Hematopoietic multipotent progenitor cell treated with erythropoietin and hydrocortisone succinate and interleukin-3 and kit ligand, for 6 days (in vitro differentiated cells): ENCODE measurements around the gene RYR2.
A peak's percentile ranks its signal among the peaks of the same experiment; 100 is the strongest.

ENCODE experiments used
- DNase-seq: peaks from one replicate; pipeline ENCODE4 v3.0.0-alpha.2; 2015

Gene RYR2

GRCh38 chr1:237478082-237478481 lies 436.1 kb downstream of the RYR2 start:
- DNase-seq: no peak

GRCh38 chr1:237478842-237479241 lies 436.9 kb downstream of the RYR2 start:
- DNase-seq: no peak

- no peak for DNase-seq
Measured at GRCh38 chr1:237482777-237483176, 440.8 kb downstream of the RYR2 start.

- peak; percentile 7 for DNase-seq
Measured at GRCh38 chr1:237492359-237492758, 450.4 kb downstream of the RYR2 start.

DNA sequence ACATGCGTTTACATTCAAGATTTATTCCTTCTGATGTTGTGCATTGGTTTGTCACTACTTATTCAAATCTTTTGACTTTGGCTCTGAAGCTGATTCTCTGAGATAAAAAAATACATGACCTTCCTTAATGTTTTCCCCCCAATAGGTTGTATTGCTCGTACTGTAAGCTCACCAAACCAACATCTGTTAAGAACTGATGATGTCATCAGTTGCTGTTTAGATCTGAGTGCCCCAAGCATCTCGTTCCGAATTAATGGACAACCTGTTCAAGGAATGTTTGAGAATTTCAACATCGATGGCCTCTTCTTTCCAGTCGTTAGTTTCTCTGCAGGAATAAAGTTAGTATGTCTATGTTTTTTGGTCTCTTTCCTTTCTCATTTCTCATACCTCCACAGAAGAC lies 458.6 kb downstream of the RYR2 start:
- no peak for DNase-seq

GRCh38 chr1:237503292-237503691 lies 461.3 kb downstream of the RYR2 start:
- DNase-seq: no peak

DNA sequence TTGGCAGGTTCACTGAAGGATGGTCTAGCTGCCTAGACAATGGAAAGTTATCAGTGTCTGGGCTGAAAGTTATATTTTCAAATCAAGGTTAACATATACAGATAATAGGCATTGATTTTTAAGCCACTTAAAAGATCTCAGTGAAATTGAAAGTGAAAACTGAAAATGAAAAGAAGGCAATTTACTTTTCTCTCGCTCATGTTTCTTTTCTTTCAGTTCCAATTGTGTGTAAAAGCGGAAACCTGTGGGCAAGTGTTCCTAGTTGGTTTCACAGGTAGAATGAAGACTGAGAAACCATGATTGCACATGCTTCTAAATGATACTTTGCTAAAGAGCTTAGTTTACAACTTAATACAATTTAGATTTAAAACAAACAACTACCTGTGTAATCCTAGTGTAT lies 465.0 kb downstream of the RYR2 start:
- DNase-seq: no peak

GRCh38 chr1:237509748-237510147 lies 467.8 kb downstream of the RYR2 start:
- DNase-seq: no peak

- no peak for DNase-seq
Measured at GRCh38 chr1:237525102-237525501, 483.1 kb downstream of the RYR2 start.

GRCh38 chr1:237527761-237528160 lies 485.8 kb downstream of the RYR2 start:
- no peak for DNase-seq

DNA sequence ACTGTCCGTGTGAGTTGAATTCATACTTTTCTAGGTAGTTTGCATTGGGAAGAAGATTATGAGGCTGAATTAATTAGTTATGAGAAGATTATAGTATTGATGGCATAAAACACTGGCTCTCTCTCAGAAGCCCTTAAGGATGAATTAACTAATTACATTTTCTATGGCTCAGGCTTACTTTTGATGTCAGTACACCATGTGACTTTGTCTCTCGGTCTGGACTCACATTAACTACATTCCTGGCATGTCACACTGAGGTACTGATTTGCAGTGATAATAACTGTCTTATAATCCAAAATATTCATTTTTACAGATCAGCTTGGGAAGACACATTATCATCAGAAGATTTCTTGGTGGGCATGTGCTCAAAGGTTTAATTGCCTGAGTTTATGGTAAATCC lies 486.6 kb downstream of the RYR2 start:
- no peak for DNase-seq

DNA sequence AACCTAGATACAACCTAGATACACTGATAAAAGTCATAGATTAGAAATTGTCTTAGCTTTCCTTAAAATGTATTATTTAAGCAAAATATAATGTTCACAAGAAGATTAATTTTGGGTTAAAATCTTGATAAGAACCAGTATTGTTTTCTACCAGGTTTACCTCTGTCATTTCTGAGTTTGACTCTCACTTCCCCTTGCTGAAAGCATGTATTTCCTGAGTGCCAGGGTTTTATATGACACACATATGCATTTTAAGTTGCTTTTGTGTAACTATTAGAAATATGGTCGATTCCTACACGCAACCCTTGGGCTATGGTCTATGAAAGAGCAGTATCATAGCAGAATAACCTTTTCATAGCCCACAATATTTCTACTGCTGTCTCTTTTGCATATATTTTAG lies 497.1 kb downstream of the RYR2 start:
- DNase-seq: no peak

- DNase-seq: no peak
Measured at GRCh38 chr1:237542525-237543418, 500.8 kb downstream of the RYR2 start.

GRCh38 chr1:237553078-237553477 lies 511.1 kb downstream of the RYR2 start:
- DNase-seq: no peak

GRCh38 chr1:237556911-237557310 lies 514.9 kb downstream of the RYR2 start:
- no peak for DNase-seq

DNA sequence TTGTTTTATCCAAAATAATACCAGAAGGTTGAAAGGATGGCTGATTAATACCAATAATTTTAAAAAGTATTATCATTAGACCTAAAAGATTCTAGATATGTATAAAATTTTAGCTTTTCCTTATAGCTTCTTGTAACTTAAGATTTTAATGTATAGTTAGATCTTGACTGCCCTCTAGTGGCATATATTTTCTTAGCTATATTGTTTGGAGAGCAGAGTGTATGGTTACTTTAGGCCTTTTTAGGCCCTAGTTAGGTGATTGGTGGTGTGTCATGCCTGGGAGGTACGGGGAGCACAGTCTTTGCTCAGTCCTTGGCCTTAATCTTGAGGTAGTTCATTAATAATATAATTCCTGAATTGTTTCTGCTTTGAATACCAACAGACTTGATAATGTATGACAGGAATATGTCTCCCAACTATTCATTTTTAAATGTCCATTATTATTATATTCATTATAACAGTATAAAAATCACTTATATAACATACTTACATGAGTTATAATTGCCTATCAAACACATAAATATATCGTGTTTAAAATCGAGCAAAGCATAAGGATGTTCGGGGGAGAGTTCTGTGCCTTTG lies 520.3 kb downstream of the RYR2 start:
- DNase-seq: peak; percentile 92

- DNase-seq: no peak
Measured at GRCh38 chr1:237565236-237565635, 523.3 kb downstream of the RYR2 start.

DNA sequence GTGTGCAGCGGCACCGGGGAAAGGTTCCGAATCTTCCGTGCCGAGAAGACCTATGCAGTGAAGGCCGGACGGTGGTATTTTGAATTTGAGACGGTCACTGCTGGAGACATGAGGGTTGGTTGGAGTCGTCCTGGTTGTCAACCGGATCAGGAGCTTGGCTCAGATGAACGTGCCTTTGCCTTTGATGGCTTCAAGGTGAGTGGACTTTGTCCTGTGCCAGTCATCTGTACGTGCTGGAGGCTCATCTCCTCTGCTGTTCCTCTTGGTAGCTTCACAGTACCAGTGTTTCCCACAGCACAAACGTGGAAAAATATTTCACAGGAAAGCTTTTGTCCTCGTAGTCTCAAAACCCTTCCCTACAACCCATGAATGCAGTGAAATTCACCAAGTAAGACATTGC lies 524.6 kb downstream of the RYR2 start:
- no peak for DNase-seq

- DNase-seq: no peak
Measured at GRCh38 chr1:237568955-237569354, 527.0 kb downstream of the RYR2 start.

GRCh38 chr1:237570530-237570929 lies 528.5 kb downstream of the RYR2 start:
- DNase-seq: peak; percentile 5

GRCh38 chr1:237574536-237574935 lies 532.6 kb downstream of the RYR2 start:
- DNase-seq: no peak

DNA sequence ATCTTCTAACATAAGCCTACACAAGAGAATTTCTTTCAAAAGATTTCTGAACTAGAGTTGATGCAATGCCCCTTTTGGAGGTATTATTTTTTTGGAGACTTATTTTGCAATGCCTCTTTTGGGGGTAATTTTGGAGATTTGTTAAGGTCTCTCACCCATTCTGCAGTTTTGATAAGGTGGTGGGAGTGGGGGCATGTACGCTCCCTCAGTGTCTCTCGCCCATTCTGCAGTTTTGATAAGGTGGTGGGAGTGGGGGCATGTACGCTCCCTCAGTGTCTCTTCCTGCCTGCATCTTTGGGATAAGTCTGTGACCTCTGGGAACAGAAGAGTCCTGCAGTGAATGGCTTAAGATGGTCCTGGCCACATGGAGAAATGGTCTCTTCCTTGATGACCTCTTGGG lies 536.6 kb downstream of the RYR2 start:
- DNase-seq: no peak

DNA sequence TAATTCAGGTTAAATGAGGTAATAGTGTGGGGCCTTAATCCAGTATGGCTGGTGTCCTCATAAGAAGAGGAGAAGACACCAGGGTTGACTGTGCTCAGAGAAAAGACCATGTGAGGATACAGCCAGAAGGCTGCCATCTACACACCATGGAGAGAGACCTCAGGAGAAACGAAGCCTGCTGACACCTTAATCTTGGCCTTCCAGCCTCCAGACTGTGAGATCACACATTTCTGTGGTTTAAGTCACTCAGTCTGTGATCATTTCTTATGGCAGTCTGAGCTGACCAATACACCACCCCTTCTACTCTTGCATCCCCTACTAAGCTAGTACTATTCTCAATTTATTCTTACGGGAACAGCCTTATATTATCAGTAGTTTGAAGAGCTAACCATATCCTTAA lies 538.7 kb downstream of the RYR2 start:
- DNase-seq: no peak

DNA sequence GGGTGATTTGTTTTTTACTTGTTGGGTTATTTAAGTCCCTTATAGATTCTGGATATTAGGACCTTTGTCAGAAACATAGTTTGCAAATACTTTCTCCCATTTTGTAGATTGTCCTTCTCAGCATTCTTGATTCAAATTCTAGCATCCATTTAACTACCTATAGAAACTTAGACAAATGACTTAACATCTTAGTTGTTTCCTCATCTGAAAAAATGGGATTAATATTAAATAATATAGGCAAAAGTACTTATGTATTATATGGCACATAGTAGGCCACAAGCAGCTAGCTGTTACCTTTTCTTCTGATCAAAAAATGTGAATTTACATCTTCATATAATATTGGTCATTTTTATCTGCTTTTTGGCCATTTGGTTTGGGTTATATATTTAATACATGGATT lies 541.3 kb downstream of the RYR2 start:
- no peak for DNase-seq

DNA sequence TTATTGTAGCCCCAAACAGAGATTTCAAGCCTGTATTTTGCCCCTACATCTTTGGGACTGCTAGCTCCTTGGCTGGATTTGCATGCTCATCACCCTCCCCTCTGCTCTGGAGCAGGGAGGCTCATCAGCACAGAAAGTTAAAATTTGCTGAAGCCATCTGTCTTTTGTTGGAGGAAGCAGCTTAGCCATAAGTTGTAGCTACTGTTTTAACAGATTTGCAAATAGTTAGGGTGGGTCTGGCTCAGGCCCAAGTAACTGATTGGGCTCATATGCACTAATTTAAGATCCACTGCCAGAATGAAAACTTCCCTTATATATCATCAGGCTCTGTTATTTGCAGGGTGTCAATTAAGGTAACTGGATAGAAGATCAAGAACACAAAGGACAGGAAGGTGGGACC lies 541.8 kb downstream of the RYR2 start:
- no peak for DNase-seq
